T47D (cell line): ENCODE data around the gene INAVA.
"Not testable (repeated sequence)": the region's sequence is repeated elsewhere in the genome, so short reads cannot be mapped to it uniquely, and the experiment has no call there.

Experiments used
- DNase-seq, 2 experiments: peaks; one replicate each; pipeline versions ENCODE4 v3.0.0 to v3.0.0-alpha.2; 2011 to 2012; ENCODE audit warnings: low read depth in 1 of 2, low spot score in 1 of 2
- JUND ChIP-seq: IDR thresholded peaks from 2 replicates; pipeline ENCODE4 v1.6.1; 2012; ENCODE audit warnings: low read depth
- in situ Hi-C: cut with HindIII; loops from 2 replicates; pipeline ENCODE4 v1.10.0; 2016; ENCODE audit warnings: low sequenced_read_pairs, low pct_unique_long_range_greater_than_20kb

INAVA gene

GRCh38 chr1:200921571-200922110 is 26.9 kb downstream of the INAVA start:
- TF ChIP-seq JUND = no peak
- DNase-seq = no peak
- in situ Hi-C loops = no loop called here

- TF ChIP-seq JUND = no peak
- DNase-seq = no peak
- in situ Hi-C loops = no loop called here
Measured at GRCh38 chr1:200922406-200922805, 27.7 kb downstream of the INAVA start.

GRCh38 chr1:200923601-200924000 is 28.9 kb downstream of the INAVA start:
- no peak for TF ChIP-seq JUND
- DNase-seq = no peak
- in situ Hi-C loops = no loop called here

GRCh38 chr1:200925831-200926230 is 31.1 kb downstream of the INAVA start:
- DNase-seq = no peak
- in situ Hi-C loops = no loop called here
- TF ChIP-seq JUND = no peak

- DNase-seq = no peak
- in situ Hi-C loops = no loop called here
- no peak for TF ChIP-seq JUND
Measured at GRCh38 chr1:200929530-200930278, 35.0 kb downstream of the INAVA start.

GRCh38 chr1:200930285-200930684 is 35.6 kb downstream of the INAVA start:
- DNase-seq, in situ Hi-C loops: not testable (repeated sequence)

GRCh38 chr1:200931776-200932175 is 37.1 kb downstream of the INAVA start:
- DNase-seq = no peak
- TF ChIP-seq JUND = no peak
- in situ Hi-C loops = no loop called here

- DNase-seq = no peak
- TF ChIP-seq JUND = no peak
- in situ Hi-C loops = no loop called here
Measured at GRCh38 chr1:200934676-200935245, 40.1 kb downstream of the INAVA start.

- in situ Hi-C loops, DNase-seq: not testable (repeated sequence)
Measured at GRCh38 chr1:200935286-200935962, 40.7 kb downstream of the INAVA start.

- in situ Hi-C loops = no loop called here
- DNase-seq = no peak
Measured at GRCh38 chr1:200938955-200939354, 44.3 kb downstream of the INAVA start.

GRCh38 chr1:200945111-200945510 is 50.4 kb downstream of the INAVA start:
- TF ChIP-seq JUND = no peak
- no peak for DNase-seq
- in situ Hi-C loops = no loop called here

More at GRCh38 chr1:200938955-200939354, 44.3 kb downstream of the INAVA start:
- TF ChIP-seq JUND = no peak

GRCh38 chr1:200947059-200947566 is 52.4 kb downstream of the INAVA start:
- in situ Hi-C loops = no loop called here
- TF ChIP-seq JUND = no peak

GRCh38 chr1:200949626-200950025 is 54.9 kb downstream of the INAVA start:
- in situ Hi-C loops = no loop called here
- TF ChIP-seq JUND = no peak

More at GRCh38 chr1:200947059-200947566, 52.4 kb downstream of the INAVA start:
- no peak for DNase-seq

More at GRCh38 chr1:200949626-200950025, 54.9 kb downstream of the INAVA start:
- no peak for DNase-seq
